HG03520 (cell line): ENCODE data around the gene PDE9A.
"Not testable (repeated sequence)": the region's sequence is repeated elsewhere in the genome, so short reads cannot be mapped to it uniquely, and the experiment has no call there.

Experiments used
- ATAC-seq: cut with Tn5 transposase; IDR thresholded peaks from one replicate; pipeline ENCODE4 v1.9.1; 2021; ENCODE audit warnings: mild to moderate bottlenecking, moderate library complexity; ENCODE audit not compliant: unreplicated experiment

The PDE9A gene

GRCh38 chr21:42653231-42654061, at the start of gene PDE9A:
TSS of gene PDE9A (plus strand) at chr21:42653621. CDS start at chr21:42653815, 194 bp downstream.
- ATAC-seq: no peak

GRCh38 chr21:42607102-42607501, 46.3 kb upstream of the PDE9A start:
- no peak for ATAC-seq

- ATAC-seq: no peak
Observed at GRCh38 chr21:42607525-42608102, 45.8 kb upstream of the PDE9A start.

- ATAC-seq: no peak
Observed at GRCh38 chr21:42608446-42608845, 45.0 kb upstream of the PDE9A start.

- ATAC-seq: no peak
Observed at GRCh38 chr21:42609811-42610210, 43.6 kb upstream of the PDE9A start.

GRCh38 chr21:42611852-42612251, 41.6 kb upstream of the PDE9A start:
- no peak for ATAC-seq

GRCh38 chr21:42612390-42612789, 41.0 kb upstream of the PDE9A start:
- ATAC-seq: no peak

- no peak for ATAC-seq
Observed at GRCh38 chr21:42613756-42614155, 39.7 kb upstream of the PDE9A start.

GRCh38 chr21:42614396-42614795, 39.0 kb upstream of the PDE9A start:
- ATAC-seq: no peak

- ATAC-seq: no peak
Observed at GRCh38 chr21:42614811-42615351, 38.5 kb upstream of the PDE9A start.

GRCh38 chr21:42615377-42615776, 38.0 kb upstream of the PDE9A start:
- ATAC-seq: not testable (repeated sequence)

GRCh38 chr21:42615924-42616323, 37.5 kb upstream of the PDE9A start:
- ATAC-seq: no peak

- no peak for ATAC-seq
Observed at GRCh38 chr21:42616446-42616845, 37.0 kb upstream of the PDE9A start.

GRCh38 chr21:42616941-42617340, 36.5 kb upstream of the PDE9A start:
- no peak for ATAC-seq

GRCh38 chr21:42617486-42617885, 35.9 kb upstream of the PDE9A start:
- ATAC-seq: no peak

- no peak for ATAC-seq
Observed at GRCh38 chr21:42618707-42619102, 34.7 kb upstream of the PDE9A start.

GRCh38 chr21:42619166-42619565, 34.3 kb upstream of the PDE9A start:
- ATAC-seq: no peak

GRCh38 chr21:42619841-42620240, 33.6 kb upstream of the PDE9A start:
- no peak for ATAC-seq

GRCh38 chr21:42621166-42621818, 32.1 kb upstream of the PDE9A start:
- ATAC-seq: no peak

GRCh38 chr21:42621819-42622177, 31.6 kb upstream of the PDE9A start:
- no peak for ATAC-seq

- ATAC-seq: no peak
Observed at GRCh38 chr21:42622284-42622683, 31.1 kb upstream of the PDE9A start.

GRCh38 chr21:42623694-42624093, 29.7 kb upstream of the PDE9A start:
- ATAC-seq: no peak
